Activated T-helper 2 cell treated with anti-CD3 and anti-CD28 coated beads, Interferon-gamma antibody, Interleukin-2, Interleukin-4, amounts not matched to agents 10 μg/mL and 5 μg/mL and 100 μg/mL, durations not matched to agents 14 hours and 24 hours and 36 hours (primary cell): ENCODE measurements around the gene ETNPPL. TPM values are rescaled to one million over a fixed set of nuclear protein-coding genes. Genes with fewer than 3 reads are reported as not detected.

Experiments
- DNase-seq: peaks from one replicate; pipeline ENCODE4 v3.0.0; 2021; ENCODE audit warnings: low spot score
- H3K27ac Mint-ChIP-seq: one replicate; pipeline ENCODE4 v1.8.0; 2021; ENCODE audit warnings: mixed read lengths
- H3K27me3 Mint-ChIP-seq: one replicate; pipeline ENCODE4 v1.8.0; 2021; ENCODE audit warnings: low read depth, mixed read lengths
- H3K36me3 Mint-ChIP-seq: one replicate; pipeline ENCODE4 v1.8.0; 2021; ENCODE audit warnings: low read depth, mixed read lengths
- H3K4me1 Mint-ChIP-seq: one replicate; pipeline ENCODE4 v1.8.0; 2021; ENCODE audit warnings: low read depth, mixed read lengths
- H3K4me3 Mint-ChIP-seq: one replicate; pipeline ENCODE4 v1.8.0; 2021; ENCODE audit warnings: low read depth, mild to moderate bottlenecking, moderate library complexity, mixed read lengths
- H3K9me3 Mint-ChIP-seq: one replicate; pipeline ENCODE4 v1.8.0; 2021; ENCODE audit warnings: mixed read lengths
- intact Hi-C: fragments of 100-400 bp; cut with micrococcal nuclease; formaldehyde crosslinking; loops from one replicate; pipeline ENCODE4 v1.15.1; 2023
- total RNA-seq: library from RNA; stranded (reverse); gene quantifications from 2 replicates; pipeline ENCODE4 v1.2.3, GENCODE V29; 2022

Gene ETNPPL
- total RNA-seq, 1 donor from 2014 or later, result not detected

DNA sequence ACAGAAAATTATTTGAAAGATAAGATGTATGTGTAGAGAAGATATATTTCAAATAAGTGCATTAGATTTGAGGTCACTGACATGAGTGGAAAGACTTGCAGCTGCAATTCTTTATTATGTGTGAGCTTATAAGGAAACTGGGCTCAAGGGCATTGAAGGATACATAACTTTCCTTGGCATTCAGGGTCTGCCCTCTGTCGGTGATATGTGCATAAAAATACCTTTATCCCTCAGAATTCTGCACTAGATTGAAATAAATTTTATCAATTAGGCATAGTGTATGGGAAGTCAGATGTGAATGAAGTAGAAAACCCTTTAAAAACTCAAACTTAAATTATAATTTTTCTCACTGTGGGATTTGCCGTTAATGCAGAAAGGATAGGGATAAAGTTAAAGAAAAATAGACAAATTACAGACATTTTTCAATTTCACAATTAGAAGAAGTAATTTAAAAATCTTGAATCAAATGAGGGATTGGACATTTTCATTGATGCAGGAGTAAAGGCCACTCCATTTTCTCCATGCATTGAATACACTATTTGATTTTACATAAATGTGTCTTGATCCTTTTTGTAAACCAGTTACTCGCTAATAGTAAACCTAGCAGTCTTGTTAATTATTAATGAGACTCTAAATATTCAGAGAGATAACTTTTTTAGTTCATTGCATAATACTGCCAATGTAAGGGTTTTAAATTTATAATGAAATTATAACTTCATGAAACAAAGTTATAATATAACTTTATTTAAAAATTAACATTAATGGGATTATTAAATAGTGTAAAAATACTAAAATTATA, 21.0 kb upstream of the ETNPPL start:
- Mint-ChIP-seq H3K27ac (no peak overlapping the region), H3K36me3 (no peaks in the 10 kb centered on the region), H3K27me3 (peaks cover 5% of the 10 kb centered on the region), H3K4me1 (no peaks in the 10 kb centered on the region), H3K9me3 (no peaks in the 10 kb centered on the region), H3K4me3 (no peak overlapping the region)
- intact Hi-C loops, result no loop called here
- DNase-seq, result no peak

DNA sequence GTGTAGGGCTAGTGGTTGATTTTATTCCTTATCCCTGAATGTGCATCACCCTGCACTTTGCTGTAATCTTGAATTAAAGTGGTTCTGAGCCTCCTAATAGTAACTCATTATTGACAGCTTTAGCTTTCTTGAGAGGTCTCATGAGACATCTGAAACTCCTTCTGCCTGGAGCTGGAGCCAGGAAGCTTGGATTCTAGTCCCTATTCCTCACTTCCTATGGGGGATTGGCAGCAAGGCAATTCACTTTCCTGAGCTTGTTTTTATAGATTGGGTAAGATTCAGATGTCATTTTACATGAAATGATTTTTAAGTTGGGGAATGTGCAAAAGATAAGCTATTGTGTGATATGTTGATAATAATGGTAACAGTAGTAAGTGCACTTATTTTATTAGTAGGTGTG, 17.1 kb upstream of the ETNPPL start:
- Mint-ChIP-seq H3K27ac (no peak overlapping the region), H3K27me3 (peaks cover 14% of the 10 kb centered on the region), H3K36me3 (no peaks in the 10 kb centered on the region), H3K9me3 (no peaks in the 10 kb centered on the region), H3K4me1 (no peaks in the 10 kb centered on the region), H3K4me3 (no peak overlapping the region)
- intact Hi-C loops, result no loop called here
- DNase-seq, result no peak

DNA sequence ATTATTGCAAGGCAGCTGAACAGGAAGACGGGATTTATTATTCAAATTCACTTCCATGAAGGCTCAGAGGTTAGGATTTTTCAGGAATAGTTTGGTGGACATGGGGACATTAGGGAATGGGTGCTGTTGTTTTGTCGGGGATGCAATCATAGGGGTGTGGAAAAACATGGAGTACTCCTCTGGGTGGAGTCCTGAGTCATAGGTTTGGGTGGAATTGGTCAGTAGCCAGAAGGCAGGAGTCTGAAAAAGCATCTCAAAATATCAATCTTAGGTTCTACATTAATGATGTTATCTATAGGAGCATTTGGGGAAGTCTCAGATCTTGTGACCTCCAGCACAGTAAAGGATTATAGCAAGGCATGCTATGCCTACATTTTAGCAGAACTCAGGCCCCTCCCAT, 14.5 kb upstream of the ETNPPL start:
- no peak for DNase-seq
- Mint-ChIP-seq H3K36me3 (no peaks in the 10 kb centered on the region), H3K27me3 (peaks cover 21% of the 10 kb centered on the region)

DNA sequence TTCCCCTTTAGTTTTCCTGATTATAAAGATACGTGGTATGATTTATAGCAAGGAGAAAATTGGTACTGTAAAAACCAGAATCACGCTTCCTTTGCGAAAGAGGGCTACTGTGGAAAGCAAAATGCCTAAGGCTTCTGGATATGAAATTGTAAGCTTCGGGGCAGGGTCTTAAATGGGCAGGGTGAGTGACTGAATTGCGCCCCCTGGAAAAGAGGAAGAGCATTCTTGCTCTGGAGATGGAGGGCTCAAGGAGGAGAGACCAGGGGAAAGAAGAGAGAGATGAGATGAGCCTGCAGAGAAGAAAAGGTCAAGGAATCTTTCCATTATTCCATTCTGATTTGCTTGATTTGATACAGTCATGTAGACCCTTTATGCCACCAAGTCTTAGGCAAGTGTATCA, 13.1 kb upstream of the ETNPPL start:
- no peak for DNase-seq
- no peaks in the 10 kb centered on the region for H3K36me3 Mint-ChIP-seq
- H3K27me3 Mint-ChIP-seq, result peaks cover 24% of the 10 kb centered on the region
- no peak overlapping the region for H3K27ac Mint-ChIP-seq
- H3K4me1 Mint-ChIP-seq, result no peaks in the 10 kb centered on the region
- H3K9me3 Mint-ChIP-seq, result no peaks in the 10 kb centered on the region
- no peak overlapping the region for H3K4me3 Mint-ChIP-seq
- intact Hi-C loops, result no loop called here

More for the DNA sequence above, 14.5 kb upstream of the ETNPPL start:
- H3K4me1 Mint-ChIP-seq, result no peaks in the 10 kb centered on the region
- no peak overlapping the region for H3K27ac Mint-ChIP-seq
- H3K4me3 Mint-ChIP-seq, result no peak overlapping the region
- H3K9me3 Mint-ChIP-seq, result no peaks in the 10 kb centered on the region
- intact Hi-C loops, result no loop called here

DNA sequence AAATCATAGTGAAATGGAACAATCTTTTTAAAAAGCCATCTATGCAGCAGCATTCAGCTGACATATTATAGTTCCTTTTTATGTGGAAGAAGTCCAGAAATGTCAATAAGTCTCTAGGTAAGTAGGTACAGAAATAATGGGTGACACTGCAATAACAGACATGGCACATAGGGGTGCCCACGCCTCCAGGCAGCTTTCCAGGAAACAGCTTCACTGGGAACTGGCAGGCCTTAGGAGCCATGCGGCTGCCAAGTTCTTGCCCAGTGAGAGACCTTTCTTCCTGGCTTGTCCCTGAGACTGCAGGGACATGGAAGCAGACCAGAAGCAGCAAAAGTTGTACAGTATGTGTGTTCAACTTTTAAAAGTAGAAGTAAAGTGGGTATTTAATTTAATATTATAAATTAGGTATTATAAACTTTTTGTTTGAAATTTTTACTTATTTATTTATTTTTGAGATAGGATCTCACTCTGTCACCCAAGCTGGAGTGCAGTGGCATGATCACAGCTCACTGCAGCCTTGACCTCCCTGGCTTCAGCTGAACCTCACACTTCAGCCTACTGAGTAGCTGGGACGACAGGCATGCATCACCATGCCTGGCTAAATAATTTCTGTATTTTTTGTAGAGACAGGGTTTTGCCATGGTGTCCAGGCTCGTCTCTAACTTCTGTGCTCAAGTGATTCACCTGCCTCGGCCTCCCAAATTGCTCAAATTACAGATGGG, 12.1 kb upstream of the ETNPPL start:
- no peaks in the 10 kb centered on the region for H3K36me3 Mint-ChIP-seq
- no peak overlapping the region for H3K4me3 Mint-ChIP-seq
- H3K27ac Mint-ChIP-seq, result no peak overlapping the region
- no peaks in the 10 kb centered on the region for H3K9me3 Mint-ChIP-seq
- no peak for DNase-seq
- H3K27me3 Mint-ChIP-seq, result peaks cover 20% of the 10 kb centered on the region
- no peaks in the 10 kb centered on the region for H3K4me1 Mint-ChIP-seq
- intact Hi-C loops, result no loop called here

DNA sequence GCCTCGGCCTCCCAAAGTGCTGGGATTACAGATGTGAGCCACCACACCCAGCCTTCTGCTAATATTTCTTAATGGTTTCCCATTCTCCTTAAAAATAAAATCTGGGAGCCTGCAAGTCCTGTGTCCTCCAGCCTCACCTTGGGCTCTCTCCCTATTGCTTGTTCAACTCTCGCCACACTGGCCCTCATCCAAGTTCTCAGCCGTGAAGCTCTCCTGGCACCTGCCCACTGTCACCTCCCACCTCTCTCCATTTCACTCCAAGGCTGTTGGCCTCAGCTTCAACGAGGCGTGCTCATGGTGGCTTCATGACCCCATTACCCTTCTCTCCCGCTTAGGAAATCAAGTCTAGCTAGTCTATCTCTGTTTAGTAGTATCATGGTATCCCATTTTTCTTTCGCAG, 9.5 kb upstream of the ETNPPL start:
- Mint-ChIP-seq H3K9me3 (no peaks in the 10 kb centered on the region), H3K36me3 (no peaks in the 10 kb centered on the region), H3K4me1 (no peaks in the 10 kb centered on the region), H3K4me3 (no peak overlapping the region), H3K27me3 (peaks cover 17% of the 10 kb centered on the region), H3K27ac (no peak overlapping the region)
- intact Hi-C loops, result no loop called here
- DNase-seq, result no peak

DNA sequence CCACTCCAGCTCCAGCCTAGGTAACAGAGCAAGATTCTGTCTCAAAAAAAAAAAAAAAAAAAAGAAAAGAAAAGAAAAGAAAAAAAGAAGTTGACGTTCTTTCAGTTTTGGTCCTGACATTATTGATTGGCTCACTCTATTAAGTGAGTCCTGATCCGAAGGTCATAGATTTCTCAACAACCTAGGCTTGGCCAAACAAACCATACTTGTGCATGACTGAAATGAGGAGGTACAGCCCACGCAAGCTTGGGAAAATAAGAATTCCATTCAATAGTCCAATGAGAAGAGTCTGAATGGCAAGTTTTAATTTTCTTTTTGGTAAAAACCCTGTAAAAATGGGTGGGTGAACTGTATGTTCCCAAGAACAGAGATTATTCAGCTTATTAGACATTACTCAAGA, 3.2 kb upstream of the ETNPPL start:
- intact Hi-C loops, result no loop called here
- Mint-ChIP-seq H3K9me3 (no peaks in the 10 kb centered on the region), H3K36me3 (no peaks in the 10 kb centered on the region), H3K4me1 (peaks cover 9% of the 10 kb centered on the region), H3K27ac (no peak overlapping the region), H3K27me3 (peaks cover 27% of the 10 kb centered on the region), H3K4me3 (no peak overlapping the region)
- DNase-seq, result no peak

DNA sequence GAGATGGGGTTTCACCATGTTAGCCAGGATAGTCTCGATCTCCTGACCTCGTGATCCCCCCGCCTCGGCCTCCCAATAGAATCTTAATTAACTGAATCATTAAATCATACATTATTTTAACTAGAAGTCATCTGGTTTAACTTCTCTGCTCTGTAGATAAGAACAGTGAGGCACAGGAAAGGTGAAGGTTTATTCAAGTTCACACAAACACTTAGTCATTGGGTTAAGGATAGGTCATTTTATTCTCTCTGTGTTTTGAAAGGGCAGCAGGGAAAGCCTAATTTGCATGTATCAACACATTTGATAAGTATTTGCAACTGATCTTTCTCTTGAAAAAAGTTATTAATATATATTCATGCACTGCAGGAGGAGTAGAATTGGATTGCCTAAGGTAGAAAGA, 1.1 kb upstream of the ETNPPL start:
- no peak for DNase-seq
- intact Hi-C loops, result no loop called here
- Mint-ChIP-seq H3K27me3 (peaks cover 39% of the 10 kb centered on the region), H3K36me3 (no peaks in the 10 kb centered on the region), H3K4me3 (no peak overlapping the region), H3K27ac (no peak overlapping the region), H3K9me3 (no peaks in the 10 kb centered on the region), H3K4me1 (peaks cover 9% of the 10 kb centered on the region)

DNA sequence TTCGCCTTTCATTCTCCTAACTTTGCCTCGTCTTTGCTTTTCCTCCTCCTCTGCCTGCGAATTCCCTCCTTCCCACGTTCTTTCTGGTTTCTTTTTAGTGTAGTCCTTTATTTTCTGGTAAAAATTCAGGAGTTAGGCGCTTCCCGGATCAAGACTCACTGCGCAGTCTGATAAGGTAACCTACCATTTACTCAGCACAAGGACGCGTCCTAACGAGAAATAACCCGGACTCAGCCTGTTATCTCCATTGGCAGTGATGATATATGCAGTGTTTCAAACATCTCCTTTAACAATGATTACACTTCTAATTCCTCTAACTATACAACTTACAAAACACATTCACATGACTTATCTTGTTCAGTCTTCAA, 357 bp upstream of the ETNPPL start:
- H3K9me3 Mint-ChIP-seq, result no peaks in the 10 kb centered on the region
- peak overlapping the region; percentile 80 for H3K4me3 Mint-ChIP-seq
- peaks cover 39% of the 10 kb centered on the region for H3K27me3 Mint-ChIP-seq
- no peaks in the 10 kb centered on the region for H3K36me3 Mint-ChIP-seq
- no peak for DNase-seq
- intact Hi-C loops, result no loop called here
- H3K27ac Mint-ChIP-seq, result no peak overlapping the region
- H3K4me1 Mint-ChIP-seq, result peaks cover 9% of the 10 kb centered on the region

DNA sequence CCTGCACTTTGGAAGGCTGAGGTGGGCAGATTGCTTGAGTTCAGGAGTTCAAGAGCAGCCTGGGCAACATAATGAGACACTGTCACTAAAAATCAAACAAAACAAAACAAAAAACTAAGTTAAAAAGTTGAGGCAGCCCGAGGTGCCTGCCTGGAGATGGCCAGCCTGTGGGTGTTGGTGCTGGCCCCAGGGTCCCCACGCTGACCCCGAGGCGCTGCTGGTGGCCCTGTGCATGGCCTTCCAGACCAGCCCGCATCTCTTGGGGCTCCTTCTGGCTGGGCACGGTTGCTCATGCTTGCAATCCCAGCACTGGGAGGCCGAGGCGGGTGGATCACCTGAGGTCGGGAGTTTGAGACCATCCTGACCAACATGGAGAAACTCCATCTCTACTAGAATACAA, 4.4 kb downstream of the ETNPPL start:
- intact Hi-C loops, result no loop called here
- Mint-ChIP-seq H3K4me1 (peaks cover 9% of the 10 kb centered on the region), H3K27ac (no peak overlapping the region), H3K27me3 (peaks cover 37% of the 10 kb centered on the region), H3K9me3 (no peaks in the 10 kb centered on the region), H3K36me3 (no peaks in the 10 kb centered on the region), H3K4me3 (no peak overlapping the region)
- no peak for DNase-seq

DNA sequence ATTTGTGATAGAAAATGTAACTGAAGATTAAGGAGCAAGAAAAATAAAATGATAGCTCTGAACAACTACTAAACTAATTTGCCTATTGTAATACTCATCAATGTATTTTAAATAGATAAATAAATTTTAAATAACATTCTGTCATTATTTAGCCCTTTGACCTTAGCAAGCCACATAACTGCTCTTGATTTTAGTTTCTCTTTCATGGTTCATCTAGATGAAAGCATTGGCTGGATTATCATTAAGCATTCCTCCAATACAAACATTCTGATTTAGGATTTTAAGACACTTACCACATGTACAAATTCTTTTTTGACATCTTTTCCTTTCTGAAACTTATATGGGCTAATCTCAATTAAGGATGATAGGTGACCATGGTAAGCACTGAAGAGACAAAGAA, 8.5 kb downstream of the ETNPPL start:
- Mint-ChIP-seq H3K4me1 (no peaks in the 10 kb centered on the region), H3K4me3 (no peak overlapping the region), H3K36me3 (no peaks in the 10 kb centered on the region), H3K9me3 (no peaks in the 10 kb centered on the region), H3K27me3 (peaks cover 23% of the 10 kb centered on the region), H3K27ac (no peak overlapping the region)
- DNase-seq, result no peak
- intact Hi-C loops, result no loop called here

DNA sequence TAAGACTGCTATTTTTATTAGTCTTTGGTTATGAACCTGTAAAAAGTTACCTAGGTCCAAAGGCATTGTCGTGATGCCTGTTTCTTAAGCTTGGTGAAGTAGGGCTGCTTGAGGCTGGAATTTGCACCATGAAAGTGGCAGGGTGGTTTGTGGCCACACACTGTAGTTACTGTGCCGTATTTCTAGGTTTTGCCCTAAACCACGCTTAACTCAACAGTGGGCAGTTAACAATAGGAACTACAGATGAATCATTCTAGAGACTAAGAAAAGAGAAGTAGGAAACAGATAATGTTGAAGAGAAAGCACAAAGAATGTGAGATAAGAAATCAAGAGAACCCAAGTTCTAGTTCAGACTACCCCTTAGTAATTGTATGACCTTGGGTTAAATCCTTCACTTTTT, 11.5 kb downstream of the ETNPPL start:
- Mint-ChIP-seq H3K9me3 (no peaks in the 10 kb centered on the region), H3K36me3 (no peaks in the 10 kb centered on the region), H3K27me3 (peaks cover 27% of the 10 kb centered on the region), H3K4me3 (no peak overlapping the region), H3K4me1 (no peaks in the 10 kb centered on the region), H3K27ac (no peak overlapping the region)
- DNase-seq, result no peak
- intact Hi-C loops, result no loop called here

DNA sequence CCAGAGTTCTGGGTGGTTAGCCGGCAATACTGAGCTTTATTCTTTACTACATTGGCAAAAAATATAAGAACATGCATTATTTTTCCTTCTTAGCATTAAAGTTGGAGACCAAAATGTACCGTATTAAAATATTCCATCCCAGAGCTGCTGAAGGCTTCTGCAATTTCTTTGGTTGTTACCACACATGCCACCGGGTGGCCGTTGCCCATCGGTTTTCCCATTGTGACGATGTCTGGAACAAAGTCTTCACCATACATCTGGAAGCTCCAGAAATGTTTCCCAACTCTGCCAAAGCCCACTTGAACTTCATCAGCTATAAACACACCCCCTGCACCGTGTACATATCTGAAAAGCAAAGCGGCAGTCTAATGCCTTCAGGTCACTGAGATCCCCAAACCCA, 13.7 kb downstream of the ETNPPL start:
- H3K27ac Mint-ChIP-seq, result no peak overlapping the region

More for the DNA sequence above, 13.7 kb downstream of the ETNPPL start:
- H3K27me3 Mint-ChIP-seq, result peaks cover 24% of the 10 kb centered on the region
- no peak for DNase-seq
- H3K36me3 Mint-ChIP-seq, result no peaks in the 10 kb centered on the region
- H3K4me3 Mint-ChIP-seq, result no peak overlapping the region
- intact Hi-C loops, result no loop called here
- H3K9me3 Mint-ChIP-seq, result no peaks in the 10 kb centered on the region
- H3K4me1 Mint-ChIP-seq, result no peaks in the 10 kb centered on the region
